HG03095 (cell line): ENCODE data around the gene CYTH4.

Source experiments
- ATAC-seq: cut with Tn5 transposase; IDR thresholded peaks from one replicate; pipeline ENCODE4 v1.9.1; 2021; ENCODE audit warnings: moderate library complexity; ENCODE audit not compliant: unreplicated experiment

CYTH4 gene

DNA sequence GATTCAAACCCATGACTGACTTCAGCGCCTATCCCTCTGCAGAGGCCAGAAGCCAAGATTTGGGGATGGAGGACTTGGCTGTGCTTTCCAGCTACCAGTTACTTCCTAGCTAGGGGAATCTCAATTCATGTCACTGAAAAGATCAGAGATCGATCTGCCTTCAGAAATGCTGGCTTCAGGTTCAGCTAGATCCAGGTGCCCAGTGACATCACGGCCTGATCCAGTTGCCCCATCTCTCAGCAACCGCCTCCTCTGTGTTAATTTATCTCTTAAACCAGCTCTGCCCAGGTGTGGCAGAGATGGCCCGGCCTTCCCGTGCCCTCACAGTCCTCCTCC lies 24.2 kb downstream of the CYTH4 start:
- no peak for ATAC-seq

DNA sequence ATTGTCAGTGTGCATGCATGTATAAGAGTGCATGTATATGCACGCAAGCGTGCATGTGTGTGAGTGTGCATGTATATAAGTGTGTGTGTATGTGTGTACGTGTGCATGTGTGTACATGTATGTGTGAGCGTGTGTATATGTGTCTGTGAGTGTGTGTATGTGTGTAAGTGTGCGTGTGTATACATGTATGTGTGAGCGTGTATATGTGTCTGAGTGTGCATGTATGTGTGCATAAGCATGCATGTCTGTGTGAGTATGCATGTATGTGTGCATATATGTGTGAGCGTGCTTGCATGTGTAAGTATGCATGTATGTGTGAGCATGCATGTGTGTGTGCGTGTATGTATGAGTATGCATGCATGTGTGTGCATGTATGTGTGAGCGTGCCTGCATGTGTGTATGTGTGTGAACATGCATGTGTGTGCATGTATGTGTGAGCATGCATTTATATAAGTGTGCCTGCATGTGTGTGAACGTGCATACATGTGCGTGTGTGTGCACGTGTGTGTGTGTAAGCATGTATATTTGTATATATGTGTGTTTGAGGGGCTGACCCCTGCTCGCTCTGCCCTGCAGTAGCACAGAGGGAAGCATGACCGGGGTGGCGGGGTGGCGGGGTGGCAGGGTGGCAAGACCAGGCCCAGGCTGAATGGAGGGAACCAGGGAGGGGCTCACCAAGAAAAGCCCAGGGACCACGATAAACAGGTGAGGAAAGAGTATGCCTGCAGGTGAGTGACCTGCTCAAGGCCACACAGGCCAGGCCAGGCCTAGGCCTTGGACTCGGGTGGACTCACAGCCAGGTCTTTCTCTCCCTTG lies 26.3 kb downstream of the CYTH4 start:
- ATAC-seq = no peak

DNA sequence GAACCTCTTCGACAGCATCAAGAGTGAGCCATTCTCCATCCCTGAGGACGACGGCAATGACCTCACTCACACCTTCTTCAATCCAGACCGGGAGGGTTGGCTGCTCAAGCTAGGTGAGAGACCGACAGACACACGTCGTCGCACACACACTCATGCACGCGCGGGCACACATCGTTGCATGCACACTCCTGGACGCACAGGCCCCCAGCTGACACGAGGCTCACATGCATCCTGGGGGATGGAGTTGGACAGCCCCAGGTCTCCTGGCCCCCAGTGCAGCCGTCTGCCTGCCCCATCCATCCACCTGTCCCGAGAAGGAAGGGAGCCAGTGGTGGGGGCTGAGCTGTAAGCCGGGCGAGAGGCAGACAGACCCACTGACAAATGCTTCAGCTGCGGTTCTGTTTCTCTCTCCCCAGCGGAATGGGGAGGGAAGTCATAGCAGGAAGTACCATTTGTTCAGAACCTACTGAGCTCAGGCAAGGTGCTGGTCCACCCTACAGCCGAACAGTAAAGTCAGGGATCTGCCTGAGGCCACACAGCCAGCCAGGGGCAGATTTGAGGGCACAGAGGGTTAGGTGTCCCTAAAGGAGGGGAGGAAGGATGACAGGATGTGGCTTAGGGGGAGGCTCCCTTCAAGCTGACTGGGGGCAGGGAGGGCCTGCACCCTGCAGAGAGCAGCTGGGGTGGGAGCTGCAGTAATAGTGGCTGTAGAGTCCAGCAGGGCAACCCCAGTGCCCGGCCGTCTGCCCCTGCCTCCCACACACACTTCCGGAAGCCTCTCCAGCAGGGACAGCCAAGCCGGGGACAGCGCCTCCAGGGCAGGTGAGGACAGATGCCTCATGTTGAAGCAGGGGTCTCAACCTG lies 27.1 kb downstream of the CYTH4 start:
- ATAC-seq = no peak

DNA sequence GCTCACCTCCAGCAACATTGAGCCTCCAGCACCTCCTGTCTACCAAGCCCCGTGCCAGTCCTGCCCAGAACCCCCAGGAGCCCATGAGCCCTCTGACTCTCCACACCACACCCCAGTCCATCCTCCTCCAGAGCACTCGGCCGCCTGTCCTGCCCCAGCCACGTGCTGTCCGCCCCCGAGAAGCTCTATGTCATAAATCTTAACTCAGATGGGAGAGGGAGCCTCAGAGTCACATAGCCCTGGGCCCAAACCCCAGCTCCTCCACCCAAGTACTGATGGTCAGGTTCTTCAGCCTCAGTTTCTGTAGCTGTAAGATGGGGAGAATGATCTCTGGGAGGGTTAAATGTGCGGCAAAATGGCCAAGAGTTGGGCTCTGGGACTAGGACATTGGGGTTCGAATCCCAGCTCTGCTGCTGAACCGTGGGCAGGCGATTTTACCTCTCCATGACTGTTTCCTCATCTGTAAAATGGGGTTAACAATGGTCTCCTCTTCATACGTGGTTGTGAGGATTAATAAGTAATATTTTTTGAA lies 27.8 kb downstream of the CYTH4 start:
- ATAC-seq = no peak

DNA sequence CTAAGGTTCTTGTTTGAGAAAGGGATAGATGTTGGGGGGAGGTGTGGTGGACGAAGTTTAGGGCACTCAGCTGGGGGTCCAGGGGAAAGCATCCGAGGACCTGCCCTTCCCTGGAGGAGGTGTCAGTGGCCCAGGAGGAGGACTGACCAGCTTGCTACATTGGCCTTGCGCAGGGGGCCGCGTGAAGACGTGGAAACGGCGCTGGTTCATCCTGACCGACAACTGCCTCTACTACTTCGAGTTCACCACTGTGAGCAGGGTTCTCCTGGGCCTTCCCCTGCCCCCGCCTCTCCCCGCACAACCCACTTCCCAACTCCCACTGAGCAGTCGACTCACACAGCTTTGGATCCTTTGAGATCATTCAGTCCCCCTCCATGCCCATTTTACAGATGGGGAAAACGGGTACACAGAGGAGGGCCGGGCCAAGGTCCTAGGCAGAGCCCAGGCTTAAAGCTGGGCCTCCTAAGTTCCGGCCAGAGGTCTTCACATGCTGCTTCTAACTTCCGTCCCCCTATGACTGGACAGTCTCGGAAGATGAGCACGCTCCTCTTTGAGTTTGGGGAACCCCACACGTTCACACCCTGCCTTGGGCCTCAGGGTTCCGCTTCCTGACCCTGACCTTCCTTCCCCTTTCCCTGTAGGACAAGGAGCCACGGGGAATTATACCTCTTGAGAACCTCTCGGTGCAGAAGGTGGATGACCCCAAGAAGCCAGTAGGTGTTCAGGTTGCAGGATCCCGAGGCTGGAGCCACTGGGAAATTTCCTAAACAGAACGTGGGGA lies 28.7 kb downstream of the CYTH4 start:
- ATAC-seq = no peak

DNA sequence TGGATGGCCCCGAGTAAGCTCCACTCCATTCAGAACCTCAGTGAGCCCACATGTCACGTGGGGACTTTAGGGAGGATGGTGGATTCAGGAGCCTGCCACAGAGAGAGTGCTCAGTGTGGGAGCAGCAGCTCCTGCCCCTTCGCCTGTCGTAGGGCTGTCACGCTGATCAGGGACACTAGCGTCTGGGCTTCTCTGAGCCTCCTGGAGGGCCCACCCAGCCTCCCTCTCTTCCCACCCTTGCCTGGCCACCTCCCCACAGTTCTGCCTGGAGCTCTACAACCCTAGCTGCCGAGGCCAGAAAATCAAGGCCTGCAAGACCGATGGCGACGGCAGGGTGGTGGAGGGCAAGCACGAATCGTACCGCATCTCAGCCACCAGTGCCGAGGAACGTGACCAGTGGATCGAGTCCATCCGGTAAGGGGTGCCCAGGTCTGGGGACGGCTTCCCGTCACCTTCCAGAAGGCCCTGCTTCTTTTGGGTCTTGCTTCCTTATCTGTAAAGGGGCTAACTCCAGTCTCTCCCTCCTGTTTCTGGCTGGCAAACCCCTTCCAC lies 29.5 kb downstream of the CYTH4 start:
- no peak for ATAC-seq

DNA sequence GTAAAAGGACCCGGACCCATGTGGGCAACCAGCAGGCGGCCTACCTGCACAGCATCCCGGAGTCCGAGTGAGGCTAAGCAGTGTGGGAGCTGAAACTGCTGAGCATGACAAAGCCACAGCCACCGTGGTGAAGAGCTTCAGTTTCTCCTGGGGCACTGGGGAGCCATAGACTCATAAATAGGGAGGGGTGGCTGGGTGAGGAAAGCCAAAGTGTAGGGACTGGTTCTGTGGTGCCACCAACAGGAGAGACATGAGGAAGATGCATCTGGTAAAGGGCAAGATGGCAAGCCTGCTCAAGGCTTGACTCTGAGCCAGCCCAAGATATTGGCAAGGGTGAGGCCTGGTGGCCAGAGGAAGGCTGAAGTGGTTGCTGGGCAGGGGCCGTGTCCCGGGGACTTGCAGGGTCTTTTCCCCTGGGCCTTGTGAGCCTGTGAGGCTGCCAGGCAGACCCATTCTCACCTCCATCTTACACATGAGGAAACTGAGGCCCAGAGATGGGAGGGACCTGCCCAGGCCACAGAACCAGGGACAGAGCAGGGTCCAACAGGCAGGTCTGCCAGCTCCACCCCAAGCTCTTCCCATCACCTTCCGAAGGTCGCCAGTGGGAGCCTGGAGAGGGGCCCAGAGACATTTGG lies 30.4 kb downstream of the CYTH4 start:
- ATAC-seq = no peak

DNA sequence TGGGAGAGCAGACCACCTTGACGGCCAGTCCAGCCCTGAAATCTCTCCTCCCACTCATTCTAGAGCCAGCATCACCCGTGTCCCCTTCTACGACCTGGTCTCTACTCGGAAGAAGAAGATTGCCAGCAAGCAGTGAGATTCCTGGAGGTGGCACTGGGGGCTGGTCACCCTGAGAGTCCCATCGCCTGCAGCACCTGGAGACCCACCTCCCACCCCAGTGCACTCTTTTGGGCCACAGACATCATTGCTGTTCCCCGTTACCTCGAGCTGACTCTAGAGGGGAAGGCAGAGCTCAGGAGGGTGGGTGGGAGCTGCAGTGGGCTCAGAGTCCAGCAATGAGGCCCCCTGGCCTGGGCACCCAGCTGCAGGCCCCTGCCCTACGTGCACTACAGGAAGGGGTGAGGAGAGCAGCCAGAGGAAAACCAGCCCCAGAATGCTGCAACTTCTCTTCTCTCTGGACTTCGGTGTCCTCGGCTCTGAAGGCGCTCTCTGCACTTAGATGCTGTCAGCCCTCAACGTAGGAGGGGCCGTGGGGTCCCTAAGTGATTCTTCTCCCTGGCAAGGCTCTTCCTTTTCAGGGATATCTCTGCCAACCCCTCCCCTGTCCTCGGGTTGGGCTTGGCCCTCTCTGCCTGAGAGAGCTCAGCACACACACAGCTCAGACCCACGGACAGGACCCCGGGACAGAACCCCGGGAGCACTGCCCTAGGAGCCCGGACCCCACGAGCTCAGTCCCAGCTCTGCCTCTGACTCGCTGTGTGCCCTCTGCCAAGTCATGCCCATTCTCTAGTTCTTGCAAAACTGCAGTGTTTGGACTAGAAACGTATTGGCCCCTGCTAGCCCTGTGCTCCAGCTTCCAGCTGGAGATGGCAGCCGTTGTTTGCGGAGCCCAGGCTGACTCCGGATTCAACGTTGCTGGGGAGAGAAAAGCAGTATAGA lies 31.3 kb downstream of the CYTH4 start:
- no peak for ATAC-seq

DNA sequence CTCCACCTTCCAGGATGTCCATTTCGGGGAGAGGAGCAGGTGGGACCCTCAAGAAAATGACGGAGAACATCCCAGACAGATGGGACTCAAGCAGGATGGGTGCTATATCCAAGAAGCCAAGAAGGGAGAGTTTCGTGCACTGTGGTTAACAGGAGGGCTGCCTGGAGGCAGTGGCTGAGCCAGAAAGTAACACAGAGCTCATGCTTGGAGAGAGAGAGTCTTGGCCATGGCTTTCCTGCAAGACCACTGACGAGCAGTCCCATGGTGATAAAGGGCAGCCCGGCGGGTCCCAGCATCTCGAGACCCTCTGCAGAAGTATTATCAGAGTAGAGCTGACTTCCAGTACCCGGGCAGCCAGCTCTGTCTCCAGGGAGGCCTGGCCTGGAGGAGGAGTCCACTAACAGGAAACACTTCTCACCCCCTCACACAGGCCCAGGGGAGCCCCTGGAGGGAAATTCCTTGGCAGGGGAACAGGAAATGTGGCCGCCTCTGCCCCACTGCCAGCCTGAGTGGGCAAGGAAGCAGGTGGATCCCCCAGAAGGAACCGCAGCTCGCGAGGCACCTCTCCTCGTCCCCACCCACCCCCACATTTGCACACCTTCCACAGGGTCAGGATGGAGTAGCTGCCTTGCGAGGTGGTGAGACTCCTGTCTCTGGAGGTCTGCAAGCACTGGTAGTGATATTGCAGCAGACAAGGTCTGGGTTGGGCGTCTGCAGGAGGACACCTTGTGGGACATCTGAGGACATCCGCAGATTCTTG lies 32.2 kb downstream of the CYTH4 start:
- ATAC-seq = no peak

DNA sequence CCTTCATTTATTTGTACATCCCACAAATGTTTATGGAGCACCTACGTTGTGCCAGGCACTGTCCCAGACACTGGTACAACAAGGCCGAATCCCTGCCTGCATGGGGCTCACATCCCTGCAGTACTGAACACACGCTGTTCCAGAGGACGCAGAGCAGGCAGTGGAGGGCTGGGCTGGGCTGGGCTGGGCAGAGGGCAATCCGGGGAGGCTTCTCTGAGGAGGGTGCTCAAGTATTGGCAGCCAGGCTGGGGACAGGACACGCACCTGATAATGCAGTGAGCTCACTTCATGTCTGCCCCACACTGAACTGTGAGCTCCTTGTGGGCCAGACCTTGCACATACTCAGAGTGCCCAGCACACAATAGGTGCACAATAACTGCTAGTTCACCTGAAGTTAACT lies 34.1 kb downstream of the CYTH4 start:
- no peak for ATAC-seq

DNA sequence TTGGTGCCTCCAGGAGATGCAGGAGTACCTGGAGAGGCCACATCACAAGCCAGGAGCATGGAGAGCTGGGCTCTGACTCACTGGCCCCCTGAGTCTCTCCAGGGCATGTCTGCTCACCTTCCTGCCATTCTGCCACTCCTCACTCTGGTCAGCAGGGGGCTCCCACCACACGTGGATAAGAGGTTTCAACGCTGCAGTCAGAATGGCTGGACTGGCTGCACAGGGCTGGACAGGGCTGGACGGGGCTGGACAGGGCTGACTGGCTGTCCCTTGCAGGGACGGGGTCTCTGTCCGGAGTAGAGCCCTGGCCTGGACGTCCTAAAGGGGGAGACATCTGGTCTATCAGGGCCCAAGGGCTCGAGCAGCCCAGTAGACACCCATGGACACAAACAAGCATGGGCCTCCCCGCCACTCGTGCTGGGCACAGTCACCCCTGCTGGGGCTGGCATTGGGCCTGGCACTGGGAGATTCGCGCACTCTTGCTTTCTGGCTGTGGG lies 34.6 kb downstream of the CYTH4 start:
- ATAC-seq = no peak

DNA sequence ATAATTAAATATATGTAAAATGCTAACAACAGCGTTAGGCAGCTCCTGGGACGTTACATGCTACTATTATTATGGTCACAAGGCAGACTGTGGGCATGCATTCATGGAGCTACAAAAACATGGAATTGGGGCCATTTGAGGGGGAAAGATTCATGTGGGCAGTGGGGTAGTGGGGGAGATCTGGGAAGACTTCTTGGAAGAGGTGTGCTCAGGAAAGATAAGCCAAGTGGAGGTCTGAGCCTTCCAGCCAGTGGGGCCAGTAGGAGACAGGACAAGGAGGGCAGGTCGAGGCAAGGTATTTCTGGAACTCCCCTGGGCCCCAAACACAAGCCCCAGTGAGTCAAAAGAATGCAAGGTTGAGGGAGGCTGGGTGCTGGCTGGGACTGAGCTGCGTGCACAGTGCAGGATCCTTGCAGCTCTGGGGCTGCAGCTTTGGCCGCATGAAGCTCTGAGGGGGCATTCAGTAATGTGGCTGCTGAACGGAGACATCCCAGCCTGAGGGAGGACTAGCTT lies 35.4 kb downstream of the CYTH4 start:
- no peak for ATAC-seq

DNA sequence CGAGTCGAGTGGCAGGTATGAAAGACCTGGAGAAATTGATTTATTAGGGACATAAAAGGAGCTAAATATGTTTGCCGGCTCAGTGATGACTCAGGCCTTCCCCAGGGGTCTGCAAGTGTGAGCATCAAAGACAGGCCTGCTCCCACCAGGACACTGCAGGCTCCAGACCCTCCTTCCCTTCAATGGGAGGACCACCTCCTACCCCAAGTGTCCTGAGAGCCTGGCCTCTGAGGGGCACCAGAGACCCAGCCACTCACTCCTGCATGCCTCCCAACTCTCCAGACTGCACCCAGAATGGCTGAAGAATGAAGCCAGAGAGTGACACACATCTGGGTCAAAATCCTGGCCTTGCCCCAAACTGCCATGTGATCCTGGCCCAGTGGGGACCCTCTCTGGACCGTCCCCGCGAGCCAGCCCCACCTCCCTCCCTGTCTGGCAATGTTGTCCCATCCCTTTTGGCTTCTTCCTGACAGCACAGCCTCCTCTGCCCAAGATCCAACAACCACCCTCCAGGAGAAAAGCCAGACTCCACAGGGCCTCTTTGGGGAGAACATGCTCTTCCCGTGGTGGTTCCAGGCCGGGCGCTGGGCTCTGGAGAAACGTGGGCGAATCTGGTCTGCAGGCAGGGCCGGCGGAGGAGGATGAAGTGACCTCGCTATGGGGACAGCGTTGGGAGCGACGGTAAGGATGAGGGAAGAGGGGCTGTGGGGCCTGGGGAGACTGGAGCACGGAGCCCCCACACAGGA lies 36.2 kb downstream of the CYTH4 start:
- no peak for ATAC-seq

DNA sequence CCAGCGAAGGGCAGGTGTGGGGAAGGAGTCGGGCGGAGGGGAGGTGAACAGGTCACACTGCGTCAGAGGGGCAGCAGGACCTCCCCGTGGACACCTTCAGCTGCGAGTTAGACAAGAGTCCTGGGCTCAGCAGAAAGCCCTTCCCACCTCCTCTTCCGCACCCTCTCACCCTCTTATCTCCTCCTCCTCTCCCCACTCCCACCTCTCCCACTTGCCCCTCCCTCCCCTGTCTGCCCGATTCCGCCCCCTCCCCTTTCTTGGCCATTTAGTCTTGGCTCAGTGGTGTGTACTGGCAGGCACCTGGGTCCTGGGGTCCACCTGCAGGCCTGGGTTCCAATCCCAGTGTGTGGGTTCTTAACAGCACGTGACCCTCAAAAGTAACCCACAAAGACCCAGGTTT lies 37.2 kb downstream of the CYTH4 start:
- no peak for ATAC-seq

DNA sequence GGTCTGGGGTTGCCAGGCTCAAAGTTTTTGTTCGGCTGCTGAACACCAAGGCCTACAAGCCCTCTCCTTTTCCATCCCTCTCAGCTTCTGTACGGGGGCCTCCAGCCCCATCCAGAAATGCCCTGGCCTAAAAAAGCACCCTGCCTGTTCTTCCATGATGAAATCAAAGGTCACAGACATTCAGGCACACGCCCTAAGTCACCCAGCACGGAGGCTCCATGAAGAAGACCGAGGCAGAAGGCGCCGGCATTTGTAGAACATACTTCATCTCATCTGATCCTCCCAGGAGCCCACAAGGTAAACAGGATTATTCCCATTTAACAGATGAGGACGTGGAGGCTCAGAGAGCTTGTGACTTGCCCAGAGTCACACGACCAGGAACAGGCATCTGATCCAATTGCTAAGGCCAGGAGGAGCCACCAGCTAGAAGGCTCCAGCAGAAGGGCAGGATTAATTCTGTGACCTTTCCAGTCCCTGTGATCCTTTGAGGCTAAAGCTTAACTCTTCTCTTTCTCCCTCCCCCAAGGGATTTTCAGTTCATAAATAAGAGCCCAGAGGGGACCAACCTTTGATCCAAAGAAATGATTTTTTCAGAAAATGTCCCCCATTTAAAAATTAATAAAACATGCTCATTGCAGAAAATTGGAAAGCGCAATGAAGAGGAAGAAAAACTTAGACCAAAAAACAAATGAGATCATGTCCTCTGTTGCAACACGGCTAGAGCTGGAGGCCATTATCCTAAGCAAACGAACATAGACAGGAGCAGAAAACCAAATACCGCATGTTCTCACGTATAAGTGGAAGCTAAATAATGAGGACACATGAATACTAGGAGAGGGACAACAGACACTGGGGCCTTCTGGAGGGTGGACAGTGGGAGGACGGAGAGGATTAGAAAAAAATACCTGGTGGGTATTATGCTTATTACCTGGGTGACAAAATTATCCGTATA lies 38.7 kb downstream of the CYTH4 start:
- no peak for ATAC-seq

DNA sequence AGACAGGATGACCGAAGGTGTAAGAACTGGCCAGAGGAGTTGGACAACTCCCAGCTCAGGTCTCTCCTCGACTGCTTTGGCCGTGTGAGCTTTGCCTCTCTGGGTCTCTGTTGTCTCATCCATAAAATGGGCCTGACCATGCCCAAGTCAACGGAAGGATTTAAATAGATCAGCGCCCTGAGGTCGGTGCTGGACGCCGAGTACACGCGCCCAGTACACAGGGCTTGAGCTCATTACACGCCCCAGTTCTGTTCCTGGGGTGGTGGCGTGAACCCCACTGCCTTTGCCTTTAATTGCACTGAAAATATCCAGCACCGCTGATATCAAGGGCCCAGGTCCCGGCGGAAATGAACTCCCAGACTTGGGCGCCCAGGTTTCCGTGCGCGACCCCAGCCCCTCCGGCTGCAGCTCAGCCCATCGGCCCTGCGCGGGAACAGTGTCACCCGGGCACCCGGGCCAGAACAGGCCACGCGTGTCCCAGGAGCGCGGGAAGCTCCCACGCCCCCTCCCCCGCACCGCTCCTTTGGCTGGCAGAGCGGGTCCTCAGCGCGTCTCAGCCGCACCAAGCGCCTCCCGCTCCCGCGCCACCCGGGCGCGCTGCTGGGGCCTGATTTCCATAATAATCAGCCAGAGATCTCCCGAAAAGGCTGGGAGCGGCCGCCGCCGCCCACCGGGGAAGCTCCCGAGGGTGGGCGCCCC lies 42.2 kb downstream of the CYTH4 start:
- no peak for ATAC-seq
